ENCODE data around the gene TMBIM4. TPM values are rescaled to one million over a fixed set of nuclear protein-coding genes. Genes with fewer than 3 reads are reported as not detected.
A peak's percentile ranks its signal among the peaks of the same experiment; 100 is the strongest.

TMBIM4 gene
- total RNA-seq, 1 experiment from 2014 or later = 151 TPM

GRCh38 chr12:66087365-66087943, 82.3 kb downstream of the TMBIM4 start:
- no peaks in the 10 kb centered on the region for H3K27me3 ChIP-seq (ENCODE audit: low read length)
- H2AFZ ChIP-seq (ENCODE audit: low read length) = no peak overlapping the region
- H3K36me3 ChIP-seq (ENCODE audit: insufficient read depth, low read length) = no peaks in the 10 kb centered on the region
- H4K20me1 ChIP-seq (ENCODE audit: insufficient read depth, low read depth, low read length) = no peaks in the 10 kb centered on the region
- no peaks in the 10 kb centered on the region for H3K4me1 ChIP-seq (ENCODE audit: low read length)
- no peaks in the 10 kb centered on the region for H3K9me3 ChIP-seq (ENCODE audit: low read length)
- H3K27ac ChIP-seq (ENCODE audit: low read length) = no peak overlapping the region
- H3K4me3 ChIP-seq (ENCODE audit: low read length) = no peak overlapping the region
- DNase-seq = peak; percentile 80
- no peaks in the 10 kb centered on the region for H3K79me2 ChIP-seq (ENCODE audit: low read length)
- no peak overlapping the region for H3K4me2 ChIP-seq (ENCODE audit: low read depth, low read length, poor library complexity, severe bottlenecking)
- H3K9ac ChIP-seq (ENCODE audit: low read length) = no peak overlapping the region
- no peaks in the 10 kb centered on the region for H3K9me2 ChIP-seq (replicated peaks; ENCODE audit: insufficient read depth, low read length)

- no peaks in the 10 kb centered on the region for H3K79me2 ChIP-seq (ENCODE audit: low read length)
- no peak overlapping the region for H3K27ac ChIP-seq (ENCODE audit: low read length)
- H4K20me1 ChIP-seq (ENCODE audit: insufficient read depth, low read depth, low read length) = no peaks in the 10 kb centered on the region
- H3K9me2 ChIP-seq (replicated peaks; ENCODE audit: insufficient read depth, low read length) = no peaks in the 10 kb centered on the region
- H3K4me1 ChIP-seq (ENCODE audit: low read length) = no peaks in the 10 kb centered on the region
- no peaks in the 10 kb centered on the region for H3K27me3 ChIP-seq (ENCODE audit: low read length)
- H2AFZ ChIP-seq (ENCODE audit: low read length) = no peak overlapping the region
- DNase-seq = no peak
- no peak overlapping the region for H3K9ac ChIP-seq (ENCODE audit: low read length)
- no peak overlapping the region for H3K4me2 ChIP-seq (ENCODE audit: low read depth, low read length, poor library complexity, severe bottlenecking)
- no peaks in the 10 kb centered on the region for H3K36me3 ChIP-seq (ENCODE audit: insufficient read depth, low read length)
- no peaks in the 10 kb centered on the region for H3K9me3 ChIP-seq (ENCODE audit: low read length)
- no peak overlapping the region for H3K4me3 ChIP-seq (ENCODE audit: low read length)
These were observed 83.8 kb downstream of the TMBIM4 start for GRCh38 chr12:66085998-66086397.

Other genes with a start within 250 kb of the TMBIM4 start
- gene LLPH, start 39.2 kb downstream of the TMBIM4 start, total RNA-seq (2014; rRNA removed; shearing (Covaris generic); ENCODE audit: low replicate concordance) = 5.6 and 15.3 TPM in 2 replicates
- gene IRAK3, start 19.2 kb upstream of the TMBIM4 start, total RNA-seq (2014; rRNA removed; shearing (Covaris generic); ENCODE audit: low replicate concordance) = not detected in 2 replicates
- 4.4 and 7.7 TPM in 2 replicates for gene HELB, start 132.5 kb upstream of the TMBIM4 start, total RNA-seq (2014; rRNA removed; shearing (Covaris generic); ENCODE audit: low replicate concordance)

Data from Karpas-422 (cell line).